HG03064 (cell line): ENCODE results near the gene CBLC.
"Not testable (repeated sequence)": the region's sequence is repeated elsewhere in the genome, so short reads cannot be mapped to it uniquely, and the experiment has no call there.

Experiments used
- ATAC-seq: cut with Tn5 transposase; IDR thresholded peaks from one replicate; pipeline ENCODE4 v1.9.1; 2021; ENCODE audit warnings: low read depth; ENCODE audit not compliant: unreplicated experiment

CBLC gene

GRCh38 chr19:44814517-44814916 is 36.8 kb downstream of the CBLC start:
- no peak for ATAC-seq

GRCh38 chr19:44816301-44816700 is 38.6 kb downstream of the CBLC start:
- ATAC-seq: no peak

- no peak for ATAC-seq
Observed at GRCh38 chr19:44817725-44818465, 40.2 kb downstream of the CBLC start.

- no peak for ATAC-seq
Observed at GRCh38 chr19:44818466-44819031, 40.9 kb downstream of the CBLC start.

- ATAC-seq: no peak
Observed at GRCh38 chr19:44819246-44819832, 41.6 kb downstream of the CBLC start.

- ATAC-seq: no peak
Observed at GRCh38 chr19:44820648-44821609, 43.2 kb downstream of the CBLC start.

- ATAC-seq: no peak
Observed at GRCh38 chr19:44822177-44822576, 44.5 kb downstream of the CBLC start.

GRCh38 chr19:44822670-44823372 is 45.1 kb downstream of the CBLC start:
- ATAC-seq: no peak

GRCh38 chr19:44823373-44823698 is 45.6 kb downstream of the CBLC start:
- ATAC-seq: no peak

- ATAC-seq: no peak
Observed at GRCh38 chr19:44824761-44825160, 47.1 kb downstream of the CBLC start.

GRCh38 chr19:44832875-44833274 is 55.2 kb downstream of the CBLC start:
- not testable (repeated sequence) for ATAC-seq

GRCh38 chr19:44834399-44834798 is 56.7 kb downstream of the CBLC start:
- not testable (repeated sequence) for ATAC-seq

GRCh38 chr19:44839276-44839675 is 61.6 kb downstream of the CBLC start:
- ATAC-seq: no peak

GRCh38 chr19:44840811-44841210 is 63.1 kb downstream of the CBLC start:
- ATAC-seq: no peak

- ATAC-seq: no peak
Observed at GRCh38 chr19:44841231-44841630, 63.5 kb downstream of the CBLC start.

- ATAC-seq: no peak
Observed at GRCh38 chr19:44845286-44845611, 67.6 kb downstream of the CBLC start.

GRCh38 chr19:44845612-44846454 is 68.1 kb downstream of the CBLC start, which contains the start of gene NECTIN2:
Gene NECTIN2 (plus strand): TSS chr19:44846297. CDS start chr19:44846526, 229 bp downstream.
- ATAC-seq: no peak

GRCh38 chr19:44846455-44847143 is 68.9 kb downstream of the CBLC start:
- no peak for ATAC-seq
